GM19438 (cell line): Measurements from ENCODE around the gene RNF213.
"Not testable (repeated sequence)": the region's sequence is repeated elsewhere in the genome, so short reads cannot be mapped to it uniquely, and the experiment has no call there.

Experiments
- ATAC-seq: cut with Tn5 transposase; IDR thresholded peaks from one replicate; pipeline ENCODE4 v1.9.1; 2021; ENCODE audit warnings: low read depth; ENCODE audit not compliant: unreplicated experiment

Gene RNF213

DNA sequence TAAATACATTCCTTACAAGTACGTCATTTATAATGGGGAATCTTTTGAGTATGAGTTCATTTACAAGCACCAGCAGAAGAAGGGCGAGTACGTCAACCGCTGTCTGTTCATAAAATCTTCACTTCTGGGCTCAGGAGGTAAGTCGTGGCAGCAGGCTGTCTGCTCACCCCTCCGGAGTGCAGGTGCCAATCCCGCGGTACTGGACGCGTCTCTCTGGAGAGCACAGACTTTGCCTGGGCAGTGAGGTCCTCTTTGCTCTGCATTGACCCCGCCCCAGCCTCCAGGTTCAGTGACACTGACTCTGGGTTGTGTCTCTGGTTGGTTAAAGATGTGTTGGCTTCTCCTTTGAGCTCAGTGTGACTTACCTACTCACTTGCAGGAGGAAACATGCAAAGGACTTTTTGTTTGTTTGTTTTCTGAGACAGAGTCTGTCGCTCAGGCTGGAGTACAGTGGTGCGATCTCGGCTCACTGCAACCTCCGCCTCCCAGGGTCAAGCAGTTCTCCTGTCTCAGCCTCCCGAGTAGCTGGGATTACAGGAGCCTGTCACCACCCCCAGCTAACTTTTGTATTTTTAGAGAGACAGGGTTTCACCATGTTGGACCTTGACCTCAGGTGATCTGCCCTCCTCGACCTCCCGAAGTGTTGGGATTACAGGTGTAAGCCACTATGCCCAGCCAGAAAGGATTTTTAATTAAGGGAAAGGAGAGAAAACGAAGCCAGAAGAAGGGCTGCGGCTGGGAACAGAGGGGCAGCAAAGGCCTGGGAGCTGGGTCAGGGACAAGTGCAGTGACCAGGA is 31.2 kb downstream of the RNF213 start:
- ATAC-seq, result no peak

DNA sequence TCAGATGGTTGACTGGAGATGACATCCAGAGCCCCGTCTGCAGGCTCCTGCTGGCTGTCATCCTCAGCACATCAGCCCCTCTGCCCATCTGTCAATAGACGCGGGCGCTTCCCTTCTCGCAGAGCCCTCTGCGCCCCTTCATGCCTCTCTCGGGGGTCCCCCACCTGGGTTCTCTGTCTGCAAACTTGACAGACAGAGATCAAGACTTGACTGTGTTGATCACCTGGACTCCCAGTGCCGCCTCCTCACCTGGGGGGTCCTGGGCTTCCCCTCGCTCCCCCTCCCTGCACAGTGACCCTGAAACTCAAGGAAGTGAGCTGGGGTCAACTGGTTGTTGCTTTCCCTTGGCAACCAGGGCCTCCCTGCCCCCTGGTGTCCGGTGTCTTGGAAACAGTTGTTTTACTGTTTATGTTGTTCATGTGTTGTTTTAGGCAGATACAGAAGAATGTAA is 31.9 kb downstream of the RNF213 start:
- no peak for ATAC-seq

DNA sequence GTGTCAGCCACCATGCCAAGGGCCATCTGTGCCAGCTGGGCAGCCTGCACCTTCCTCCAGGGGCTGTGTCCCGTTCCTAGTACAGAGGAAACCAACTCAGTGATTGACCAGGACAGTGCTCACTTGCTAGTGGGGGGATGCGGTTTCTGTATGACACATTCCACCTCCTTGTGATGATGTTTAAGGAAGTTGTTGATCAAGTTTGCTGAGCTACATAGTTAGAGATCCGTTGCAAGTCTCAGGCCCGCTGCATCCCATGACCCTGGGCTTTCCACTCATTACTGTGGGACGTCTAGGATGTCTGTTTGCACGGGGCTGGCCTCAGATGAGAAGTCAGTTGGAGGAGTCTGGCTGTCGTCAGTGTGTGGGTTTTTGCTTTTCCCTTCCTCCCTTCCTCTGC is 33.6 kb downstream of the RNF213 start:
- ATAC-seq, result no peak

DNA sequence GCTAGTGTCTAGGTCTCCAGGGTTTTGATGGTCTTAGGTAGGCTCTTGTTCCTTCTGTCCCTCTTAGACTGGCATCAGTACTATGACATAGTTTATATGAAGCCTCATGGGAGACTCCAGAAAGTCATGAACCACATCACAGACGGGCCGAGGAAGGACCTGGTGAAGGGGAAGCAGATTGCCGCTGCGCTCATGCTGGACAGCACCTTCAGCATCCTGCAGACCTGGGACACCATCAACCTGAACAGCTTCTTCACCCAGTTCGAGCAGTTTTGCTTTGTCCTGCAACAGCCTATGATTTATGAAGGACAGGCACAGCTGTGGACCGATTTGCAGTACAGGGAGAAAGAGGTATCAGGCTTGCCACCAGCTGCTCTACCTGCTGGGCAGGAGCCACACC is 34.0 kb downstream of the RNF213 start:
- no peak for ATAC-seq

DNA sequence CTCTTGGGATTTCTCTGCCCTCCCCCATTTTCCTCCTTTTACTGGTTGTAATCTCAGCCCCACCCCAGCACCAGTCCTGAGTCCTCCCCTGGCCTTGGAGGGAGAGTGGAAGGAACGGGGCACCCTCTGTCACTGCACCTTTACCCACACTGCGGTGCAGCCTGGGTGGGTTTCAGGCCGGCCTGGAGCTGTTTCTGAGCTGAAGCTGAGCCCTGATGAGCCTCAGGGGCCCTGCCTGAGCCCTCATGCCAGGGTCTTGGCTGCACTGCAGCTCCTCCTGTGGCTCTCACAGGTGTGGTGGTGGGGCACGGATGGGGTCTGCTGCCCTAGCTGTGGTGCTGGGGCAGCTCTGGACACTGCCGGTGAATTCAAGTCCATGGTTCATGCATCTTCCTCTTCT is 34.5 kb downstream of the RNF213 start:
- ATAC-seq, result no peak

DNA sequence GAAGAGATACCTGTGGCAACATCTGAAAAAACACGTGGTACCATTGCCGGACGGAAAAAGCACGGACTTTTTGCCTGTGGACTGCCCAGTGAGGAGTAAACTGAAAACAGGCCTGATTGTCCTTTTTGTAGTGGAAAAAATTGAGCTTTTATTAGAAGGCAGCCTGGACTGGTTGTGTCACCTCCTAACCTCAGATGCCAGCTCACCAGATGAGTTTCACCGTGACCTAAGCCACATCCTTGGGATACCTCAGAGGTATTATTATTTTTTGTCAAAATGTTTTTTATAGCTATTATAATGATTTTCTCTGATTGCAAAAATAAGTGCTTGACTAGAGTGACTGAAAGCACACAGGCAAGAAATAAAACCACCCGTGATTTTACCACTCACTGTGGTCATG is 34.9 kb downstream of the RNF213 start:
- no peak for ATAC-seq

DNA sequence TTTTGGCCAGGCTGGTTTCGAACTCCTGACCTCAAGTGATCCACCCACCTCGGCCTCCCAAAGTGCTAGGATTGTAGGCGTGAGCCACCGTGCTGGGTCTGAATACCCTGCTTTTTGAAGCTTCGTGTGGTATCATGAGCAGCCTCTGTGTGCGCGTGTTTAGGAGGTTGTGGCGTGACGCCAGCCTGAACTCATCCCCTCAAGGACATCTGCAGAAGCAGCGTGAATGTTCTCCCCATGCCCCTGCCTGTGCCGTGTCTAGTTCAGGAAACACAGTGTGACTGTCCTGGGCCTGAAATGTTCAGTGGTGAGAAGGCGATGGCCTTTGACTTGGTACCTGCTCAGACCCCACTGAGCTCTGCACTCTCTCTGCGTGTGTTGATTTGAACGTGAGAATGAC is 35.6 kb downstream of the RNF213 start:
- no peak for ATAC-seq

DNA sequence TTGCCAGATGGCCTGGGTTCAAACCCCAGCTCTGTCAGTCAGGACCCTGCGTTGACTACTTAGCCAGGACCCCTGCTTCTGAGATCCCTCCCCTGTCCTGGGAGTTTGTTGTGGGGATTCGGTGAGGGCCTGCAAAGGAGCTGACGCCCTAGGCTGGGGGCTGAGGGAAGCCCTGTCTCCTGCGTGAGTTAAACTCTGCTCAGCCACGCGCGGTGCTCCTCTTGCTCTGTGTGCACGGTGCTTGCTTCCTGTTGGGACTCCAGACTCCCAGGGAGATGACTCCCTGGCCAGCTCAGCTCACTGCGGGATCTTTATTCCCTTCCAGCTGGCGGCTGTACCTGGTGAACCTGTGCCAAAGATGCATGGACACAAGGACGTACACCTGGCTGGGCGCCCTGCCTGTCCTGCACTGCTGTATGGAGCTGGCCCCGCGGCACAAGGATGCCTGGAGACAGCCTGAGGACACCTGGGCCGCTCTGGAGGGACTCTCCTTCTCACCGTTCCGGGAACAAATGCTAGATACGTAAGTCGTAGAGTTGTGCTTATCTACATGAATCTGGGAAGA is 37.4 kb downstream of the RNF213 start:
- ATAC-seq, result no peak

DNA sequence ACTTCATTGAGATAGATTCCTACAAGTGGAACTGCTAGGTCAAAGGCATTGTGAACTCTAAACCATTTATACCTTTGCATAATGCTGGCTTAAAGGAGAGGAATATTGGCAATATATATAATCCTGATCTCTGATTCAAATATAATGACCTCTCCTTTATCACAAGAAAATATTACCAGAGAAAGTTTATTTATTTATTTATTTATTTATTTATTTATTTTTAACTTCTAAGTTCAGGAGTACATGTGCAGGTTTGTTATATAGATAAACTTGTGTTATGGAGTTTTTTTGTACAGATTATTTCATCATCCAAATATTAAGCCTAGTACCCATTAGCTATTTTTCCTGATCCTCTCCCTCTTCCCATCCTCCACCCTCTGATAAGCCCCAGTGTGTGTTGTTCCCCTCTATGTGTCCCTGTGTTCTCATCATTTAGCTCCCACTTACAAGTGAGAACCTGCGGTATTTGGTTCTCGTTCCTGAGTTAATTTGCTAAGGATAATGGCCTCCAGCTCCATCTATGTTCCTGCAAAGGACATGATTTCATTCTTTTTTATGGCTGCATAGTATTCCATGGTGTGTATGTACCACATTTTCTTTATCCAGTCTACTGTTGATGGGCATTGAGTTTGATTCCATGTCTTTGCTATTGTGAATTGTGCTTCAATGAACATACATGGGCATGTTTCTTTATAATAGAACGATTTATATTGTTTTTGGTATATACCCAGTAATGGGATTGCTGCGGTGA is 38.9 kb downstream of the RNF213 start:
- ATAC-seq, result not testable (repeated sequence)

DNA sequence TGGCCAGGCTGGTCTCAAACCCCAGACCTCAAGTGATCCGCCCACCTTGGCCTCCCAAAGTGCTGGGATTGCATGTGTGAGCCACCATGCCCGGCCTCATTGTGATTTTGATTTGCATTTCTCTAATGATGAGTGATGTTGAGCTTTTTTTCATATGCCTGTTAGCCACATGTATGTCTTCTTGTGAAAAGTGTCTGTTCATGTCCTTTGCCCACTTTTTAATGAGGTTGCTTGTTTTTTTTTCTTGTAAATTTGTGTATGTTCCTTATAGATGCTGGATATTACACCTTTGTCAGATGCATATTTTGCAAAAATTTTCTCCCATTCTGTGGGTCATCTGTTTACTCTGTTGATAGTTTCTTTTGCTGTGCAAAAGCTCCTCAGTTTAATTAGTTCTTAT is 40.1 kb downstream of the RNF213 start:
- not testable (repeated sequence) for ATAC-seq

DNA sequence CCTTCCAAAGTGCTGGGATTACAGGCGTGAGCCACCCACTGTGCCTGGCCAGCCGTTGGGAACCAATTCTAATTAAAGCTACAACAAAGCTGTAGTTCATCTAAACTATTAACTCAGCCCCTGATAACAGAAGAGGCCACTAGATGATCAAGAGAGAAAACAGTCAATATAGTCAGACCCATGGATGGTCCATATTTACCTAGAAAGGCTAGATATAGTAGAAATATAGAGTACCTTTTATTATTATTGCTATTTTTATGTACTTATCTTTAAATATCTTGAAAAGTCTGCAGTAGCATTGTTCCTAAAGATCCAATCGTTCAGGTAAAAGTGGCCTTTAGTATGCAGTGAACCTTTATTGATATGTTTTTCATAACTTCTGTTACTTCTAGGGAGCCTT is 43.2 kb downstream of the RNF213 start:
- no peak for ATAC-seq

DNA sequence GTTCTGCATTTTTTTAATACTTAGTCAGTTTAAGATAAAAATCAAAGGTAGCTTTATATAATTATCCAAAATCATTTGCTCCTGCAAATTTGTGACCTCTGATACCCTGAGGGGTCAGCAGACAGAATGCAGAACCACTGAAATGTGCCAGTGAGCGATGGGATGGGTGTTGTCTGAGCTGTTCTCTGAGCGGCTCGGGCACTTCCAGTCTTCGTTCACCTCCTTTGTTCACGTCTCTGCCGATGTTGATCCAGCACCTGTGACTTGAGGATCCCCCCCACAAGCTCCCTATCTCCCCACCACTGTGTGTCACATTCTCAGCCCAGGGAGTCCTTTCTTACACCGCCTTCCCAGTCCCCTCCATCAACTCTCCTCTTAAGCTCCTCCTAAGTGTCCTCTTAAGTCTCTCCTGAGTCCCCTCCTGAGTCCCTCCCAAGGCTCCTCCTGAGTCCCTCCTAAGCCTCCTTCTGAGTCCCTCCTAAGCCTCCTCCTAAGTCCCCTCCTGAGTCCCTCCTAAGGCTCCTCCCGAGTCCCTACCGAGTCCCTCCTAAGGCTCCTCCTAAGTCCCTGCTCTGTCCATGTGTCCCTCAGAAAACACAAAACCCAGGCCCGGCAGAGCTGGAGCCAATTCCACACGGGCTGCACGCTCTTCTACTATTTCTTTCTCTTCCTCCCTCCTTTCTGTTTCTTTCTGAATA is 47.5 kb downstream of the RNF213 start:
- no peak for ATAC-seq

DNA sequence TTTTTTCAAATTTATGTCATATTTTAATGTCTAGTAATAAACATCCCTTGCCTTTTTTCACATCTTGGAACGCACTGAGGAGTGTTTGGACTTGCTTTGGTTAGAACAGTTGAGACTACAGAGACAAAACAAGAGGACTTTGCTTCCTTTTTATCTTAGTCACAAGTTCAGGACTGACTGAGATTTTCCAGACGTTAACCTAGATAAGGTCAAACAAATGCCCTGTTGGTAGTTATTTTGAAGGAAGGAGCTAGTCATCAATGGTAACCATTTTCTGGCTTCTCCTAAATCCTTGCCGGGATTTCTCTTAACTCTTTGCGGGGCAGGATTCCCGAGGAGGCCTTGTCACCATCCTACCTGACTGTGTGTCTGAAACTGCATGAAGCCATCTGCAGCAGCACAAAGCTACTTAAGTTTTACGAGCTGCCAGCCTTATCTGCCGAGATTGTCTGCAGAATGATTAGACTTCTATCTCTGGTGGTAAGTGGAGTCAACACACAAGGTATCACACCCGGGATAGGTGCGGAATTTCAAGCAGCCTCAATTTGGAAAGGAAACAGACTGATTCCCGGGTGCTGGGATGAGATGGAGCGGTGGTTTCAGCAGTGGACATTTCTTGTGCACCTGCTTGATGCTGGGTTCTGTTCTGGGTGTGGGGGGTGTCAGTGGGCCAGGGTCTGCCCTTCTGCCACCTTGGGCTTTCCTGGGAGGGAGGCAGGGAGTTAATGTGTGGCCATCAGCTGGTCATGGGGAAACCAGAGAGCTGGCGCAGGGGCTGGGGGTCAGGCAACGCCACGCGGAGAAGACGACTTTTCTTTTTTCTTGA is 48.3 kb downstream of the RNF213 start:
- ATAC-seq, result no peak

DNA sequence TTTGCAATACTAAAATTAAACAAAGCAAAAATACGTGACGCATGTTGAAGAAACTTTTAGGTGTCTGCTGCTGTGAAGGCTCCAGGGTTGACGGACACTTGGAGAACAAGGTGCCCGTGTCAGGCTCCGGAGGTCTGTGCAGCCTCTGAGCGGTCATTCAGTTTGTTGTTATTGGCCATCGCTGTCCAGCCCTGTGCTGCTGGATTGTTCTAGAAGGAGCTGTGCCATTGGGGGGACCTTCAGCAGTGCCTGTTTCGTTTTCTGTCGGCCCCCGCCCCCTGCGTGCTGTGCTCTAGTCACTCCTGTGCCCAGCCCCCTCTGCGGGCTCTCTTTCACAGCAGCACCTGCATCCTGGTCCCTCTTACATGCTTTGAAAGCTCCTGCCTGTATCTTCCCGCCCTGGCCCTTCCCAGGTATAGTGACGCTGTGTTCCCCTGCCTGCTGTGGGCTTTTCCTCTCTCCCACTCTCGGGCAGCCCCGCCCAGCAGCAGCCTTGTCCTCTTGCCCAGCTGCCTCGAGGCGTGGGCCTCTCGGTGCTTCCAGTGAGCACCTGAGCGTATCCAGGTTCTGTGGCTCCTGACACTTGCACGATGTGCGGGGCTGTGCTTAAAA is 50.7 kb downstream of the RNF213 start:
- ATAC-seq, result no peak

DNA sequence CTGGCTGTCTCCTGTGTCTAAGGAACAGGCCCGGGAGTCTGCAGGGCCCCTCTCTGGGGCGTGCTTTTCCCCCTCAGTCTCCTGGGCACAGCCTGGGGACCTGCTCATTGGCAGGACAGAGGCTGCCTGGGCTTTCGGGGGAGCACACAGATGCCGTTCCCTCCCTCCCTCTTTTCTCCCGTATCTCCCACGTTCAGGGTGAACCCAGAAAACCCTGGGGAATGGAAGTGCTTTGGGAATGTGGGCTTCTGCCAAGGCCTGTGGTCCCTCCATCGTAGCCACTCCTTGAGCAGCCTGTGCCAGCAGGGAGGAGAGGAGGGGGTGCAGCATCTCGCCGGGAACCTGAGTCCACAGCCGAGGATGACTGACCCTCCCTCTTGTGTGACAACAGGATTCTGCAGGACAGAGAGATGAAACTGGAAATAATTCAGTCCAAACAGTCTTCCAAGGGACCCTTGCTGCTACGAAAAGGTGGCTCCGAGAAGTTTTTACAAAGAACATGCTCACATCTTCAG is 52.0 kb downstream of the RNF213 start:
- ATAC-seq, result no peak

DNA sequence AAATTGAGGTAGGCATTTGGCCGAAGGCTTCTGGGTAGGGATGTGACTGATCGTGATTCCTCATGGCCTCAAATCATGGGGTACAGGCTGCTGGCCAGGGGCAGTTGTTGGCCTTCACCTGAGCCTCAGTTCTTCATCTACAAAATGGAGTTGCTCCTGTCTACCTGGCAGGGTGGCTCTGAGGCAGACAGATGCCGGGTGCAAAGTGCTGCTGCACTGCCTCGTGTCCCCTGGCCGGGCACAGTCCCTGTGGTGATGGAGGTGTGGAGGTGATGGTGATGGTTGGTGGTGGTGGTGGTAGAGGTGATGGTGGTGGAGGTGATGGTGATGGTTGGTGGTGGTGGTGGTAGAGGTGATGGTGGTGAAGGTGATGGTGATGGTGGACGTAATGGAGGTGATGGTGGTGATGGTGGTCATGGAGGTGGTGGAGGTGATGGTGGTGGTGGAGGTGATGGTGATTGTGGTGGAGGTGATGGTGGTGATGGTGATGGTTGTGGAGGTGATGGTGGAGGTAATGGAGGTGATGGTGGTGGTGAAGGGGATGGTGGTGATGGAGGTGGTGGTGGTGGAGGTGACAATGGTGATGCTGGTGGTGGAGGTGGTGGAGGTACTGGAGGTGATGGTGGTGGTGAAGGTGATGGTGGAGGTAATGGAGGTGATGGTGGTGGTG is 52.6 kb downstream of the RNF213 start:
- no peak for ATAC-seq

DNA sequence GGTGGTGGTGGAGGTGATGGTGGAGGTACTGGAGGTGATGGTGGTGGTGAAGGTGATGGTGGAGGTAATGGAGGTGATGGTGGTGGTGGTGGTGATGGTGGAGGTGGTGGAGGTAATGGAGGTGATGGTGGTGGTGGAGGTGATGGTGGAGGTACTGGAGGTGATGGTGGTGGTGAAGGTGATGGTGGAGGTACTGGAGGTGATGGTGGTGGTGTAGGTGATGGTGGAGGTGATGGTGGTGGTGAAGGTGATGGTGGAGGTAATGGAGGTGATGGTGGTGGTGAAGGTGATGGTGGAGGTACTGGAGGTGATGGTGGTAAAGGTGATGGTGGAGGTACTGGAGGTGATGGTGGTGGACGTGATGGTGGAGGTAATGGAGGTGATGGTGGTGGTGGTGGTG is 53.3 kb downstream of the RNF213 start:
- ATAC-seq, result not testable (repeated sequence)

DNA sequence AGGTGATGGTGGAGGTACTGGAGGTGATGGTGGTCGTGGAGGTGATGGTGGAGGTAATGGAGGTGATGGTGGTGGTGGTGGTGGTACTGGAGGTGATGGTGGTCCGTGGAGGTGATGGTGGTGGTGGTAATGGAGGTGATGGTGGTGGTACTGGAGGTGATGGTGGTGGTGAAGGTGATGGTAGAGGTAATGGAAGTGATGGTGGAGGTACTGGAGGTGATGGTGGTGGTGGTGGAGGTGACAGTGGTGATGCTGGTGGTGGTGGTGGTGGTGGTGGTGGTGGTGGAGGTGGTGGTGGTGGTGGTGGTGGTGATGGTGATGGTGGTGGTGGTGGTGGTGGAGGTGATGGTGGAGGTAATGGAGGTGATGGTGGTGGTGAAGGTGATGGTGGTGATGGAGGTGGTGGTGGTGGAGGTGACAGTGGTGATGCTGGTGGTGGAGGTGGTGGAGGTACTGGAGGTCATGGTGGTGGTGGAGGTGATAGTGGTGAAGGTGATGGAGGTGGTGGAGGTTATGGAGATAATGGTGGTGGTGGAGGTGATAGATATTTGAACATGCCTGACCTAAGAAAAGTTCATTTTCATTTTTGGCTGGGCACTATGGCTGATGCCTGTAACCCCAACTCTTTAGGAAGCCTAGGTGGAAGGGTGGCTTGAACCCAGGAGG is 55.0 kb downstream of the RNF213 start:
- no peak for ATAC-seq

DNA sequence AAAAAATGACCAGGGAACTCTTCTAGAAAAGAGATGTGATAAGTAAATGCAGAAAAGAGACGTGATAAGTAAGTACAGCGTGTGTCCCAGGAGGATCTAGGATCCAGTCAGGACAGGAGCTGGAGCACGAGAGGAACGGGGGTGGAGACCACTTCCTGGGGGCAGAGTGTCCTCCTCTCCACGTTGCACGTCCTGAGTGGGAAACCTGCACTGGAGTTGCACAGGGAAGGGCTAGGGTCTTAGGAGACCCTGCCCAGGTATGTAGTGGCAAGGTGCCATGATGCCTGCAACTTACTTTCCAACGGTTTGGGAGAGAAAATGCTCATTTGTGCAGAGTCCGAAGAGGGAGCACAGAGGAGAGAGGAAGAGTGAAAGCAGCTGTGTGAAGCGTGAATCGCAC is 55.8 kb downstream of the RNF213 start:
- ATAC-seq, result no peak
